HG03565 (cell line): ENCODE measurements around the gene TRIM3.

Source experiments
- ATAC-seq: cut with Tn5 transposase; IDR thresholded peaks from one replicate; pipeline ENCODE4 v1.9.1; 2021; ENCODE audit warnings: mild to moderate bottlenecking, moderate library complexity; ENCODE audit not compliant: unreplicated experiment

The TRIM3 gene

DNA sequence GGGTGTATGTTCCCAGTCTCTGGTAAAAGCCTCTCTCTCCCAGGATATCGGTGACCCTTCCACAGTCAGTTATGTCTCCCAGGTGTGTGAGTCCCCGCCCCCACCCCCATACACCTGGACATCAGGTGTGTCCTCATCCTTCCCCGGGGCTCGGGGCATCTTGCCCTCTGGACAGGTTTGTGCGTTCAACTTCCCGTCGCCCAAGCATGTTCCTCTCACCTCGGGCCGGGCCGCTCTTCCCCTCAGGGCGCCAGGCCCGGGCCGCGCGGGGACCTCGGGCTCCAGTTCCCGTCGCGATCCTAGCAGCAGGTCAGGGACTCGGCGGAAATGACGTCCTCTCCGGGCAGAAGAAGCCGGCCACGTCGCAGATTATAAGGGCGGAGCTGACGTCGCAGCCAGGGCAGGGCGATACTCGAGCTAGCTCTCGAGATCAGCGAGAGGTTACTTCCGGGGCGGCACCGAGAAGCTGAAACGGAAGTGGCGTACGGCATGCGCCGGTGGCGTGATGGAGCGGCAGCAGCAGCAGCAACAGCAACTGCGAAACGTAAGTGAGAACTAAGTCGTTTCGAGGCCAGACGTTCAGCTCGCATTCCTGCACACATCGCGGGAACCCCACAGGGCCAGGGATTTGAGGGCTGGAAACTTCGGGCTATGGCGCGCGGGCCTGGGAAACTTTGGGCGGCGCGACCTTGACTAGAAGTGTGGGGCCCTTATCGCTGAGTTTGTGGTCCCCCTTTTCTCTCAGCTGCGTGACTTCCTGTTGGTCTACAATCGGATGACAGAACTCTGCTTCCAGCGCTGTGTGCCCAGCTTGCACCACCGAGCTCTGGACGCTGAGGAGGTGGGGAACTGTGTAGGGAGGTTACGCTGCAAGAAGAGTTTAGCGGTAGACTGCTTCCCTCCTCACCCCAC is 7.5 kb upstream of the TRIM3 start, which contains the start of the genes ARFIP2 and TIMM10B:
ARFIP2 (minus strand) TSS at position 320 of the 912 bp plus-strand sequence. CDS start 910 bp downstream, outside the sequence.
TIMM10B (plus strand) TSS at position 490 of the 912 bp plus-strand sequence; CDS start at position 506, 16 bp downstream.
- ATAC-seq: peak; percentile 99

DNA sequence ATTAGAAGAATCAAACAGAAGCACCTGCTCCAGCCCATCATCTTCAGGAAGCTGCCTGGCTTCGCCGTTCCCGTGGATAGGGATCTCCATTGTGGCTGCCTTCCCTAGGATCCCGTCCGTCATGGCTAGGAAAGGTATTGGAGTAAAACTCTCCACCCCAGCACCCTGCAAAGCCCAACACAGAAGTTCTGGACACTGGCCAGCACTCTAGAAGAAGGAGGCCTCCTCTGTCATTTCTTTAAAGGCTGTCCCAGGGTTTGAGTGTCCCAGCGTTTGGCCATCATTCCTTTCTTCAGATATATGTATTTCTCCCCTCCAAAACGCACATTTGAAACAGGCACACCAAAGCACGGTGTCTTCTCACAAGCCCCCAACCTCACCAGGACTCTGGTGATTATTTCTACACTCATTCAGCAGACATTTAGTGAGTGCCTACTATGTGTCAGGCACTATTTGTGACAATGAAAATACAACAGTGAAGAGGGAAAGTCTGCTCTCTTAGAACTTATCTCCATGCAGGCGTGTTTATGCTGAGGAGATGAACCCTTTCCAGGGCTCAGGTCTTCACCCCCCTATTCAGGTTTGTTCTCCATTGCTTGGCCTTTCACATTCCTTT is 6.7 kb upstream of the TRIM3 start:
- no peak for ATAC-seq

DNA sequence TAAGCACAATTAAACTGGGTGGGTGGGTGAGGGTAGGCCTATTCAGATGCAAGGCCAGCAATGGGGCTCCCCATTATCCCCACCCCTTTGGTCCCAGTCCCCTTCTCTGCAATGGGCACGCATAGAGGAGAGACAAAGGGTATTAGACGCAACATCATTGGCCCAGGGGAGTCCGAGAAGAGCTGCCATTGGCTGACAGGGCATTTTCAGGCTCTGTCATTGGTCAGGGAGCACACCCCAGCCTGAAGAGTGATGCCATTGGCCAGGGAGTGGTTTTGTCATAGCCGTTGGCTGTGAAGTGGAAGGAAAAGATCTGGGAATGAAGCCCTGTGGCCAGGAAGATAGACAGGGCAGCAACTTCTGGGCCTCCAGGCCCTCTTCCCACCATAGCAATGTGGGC is 2.8 kb upstream of the TRIM3 start:
- no peak for ATAC-seq

DNA sequence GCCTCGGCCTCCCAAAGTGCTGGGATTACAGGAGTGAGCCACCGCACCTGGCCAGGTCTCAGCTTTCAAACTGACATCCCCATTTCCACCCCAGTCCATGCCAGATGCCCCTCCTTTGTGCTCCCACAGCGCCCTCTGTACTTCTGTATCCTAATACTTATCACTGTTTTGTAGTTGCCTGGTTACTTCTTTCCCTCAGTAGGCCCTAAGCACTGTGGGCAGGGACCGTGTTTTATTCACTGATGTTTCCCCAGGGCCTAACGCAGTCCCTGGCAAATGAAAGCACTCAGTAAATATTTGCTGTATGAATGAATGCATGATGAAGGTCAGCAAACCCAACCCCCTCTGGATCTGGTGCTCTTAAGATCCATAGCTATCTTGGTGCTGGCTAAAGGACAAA is 2.2 kb upstream of the TRIM3 start:
- no peak for ATAC-seq

DNA sequence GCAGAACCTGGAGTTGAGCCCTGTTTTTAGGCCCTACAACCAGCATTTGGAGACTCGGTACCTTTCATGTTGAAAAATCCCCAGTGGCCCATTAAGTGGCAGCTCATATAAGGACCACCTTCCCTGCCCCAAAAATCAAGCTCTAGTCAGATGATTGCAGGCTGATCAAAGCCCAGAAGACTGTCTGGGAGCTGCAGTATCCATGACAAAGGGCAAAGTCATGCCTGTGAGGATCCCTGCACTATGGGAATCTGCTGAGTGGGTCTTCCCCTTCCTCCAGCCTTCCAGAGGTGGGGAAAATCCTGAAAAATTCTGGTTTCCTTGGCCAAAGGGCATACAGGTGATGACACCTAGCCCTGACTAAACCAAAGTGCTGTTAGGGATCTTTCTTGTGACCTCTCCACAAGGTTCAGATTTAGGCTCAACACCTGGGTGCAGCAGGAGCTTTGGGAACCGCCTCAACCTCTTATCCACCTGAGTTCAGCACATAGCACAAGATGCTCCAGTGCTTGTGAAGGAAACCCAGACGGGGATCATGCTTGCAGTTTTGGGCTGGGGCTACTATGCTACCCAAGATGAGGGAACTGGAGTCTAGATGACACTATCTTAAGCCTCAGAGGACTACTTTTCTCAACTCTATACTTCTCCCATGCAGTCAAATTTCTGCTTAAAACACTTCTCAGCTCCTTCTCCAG is 1.2 kb upstream of the TRIM3 start:
- no peak for ATAC-seq

DNA sequence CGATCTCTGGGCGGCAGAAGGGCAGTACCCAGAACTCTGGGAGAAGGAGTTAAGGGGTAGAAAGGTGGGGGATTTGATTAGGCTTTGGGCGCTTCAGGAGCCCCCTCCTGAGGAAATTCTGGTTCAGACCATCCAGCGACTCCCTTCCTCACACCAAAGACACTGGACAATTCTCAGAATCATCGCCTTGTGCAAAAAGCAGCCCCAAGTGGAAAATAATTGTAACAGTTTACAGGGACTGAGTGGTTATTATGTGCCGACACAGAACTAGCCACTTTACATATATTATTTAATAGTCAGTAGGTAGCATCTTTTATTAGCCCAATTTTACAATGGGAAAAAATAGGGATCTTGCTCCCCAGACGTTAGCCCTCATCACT is 662 bp upstream of the TRIM3 start:
- ATAC-seq: no peak

DNA sequence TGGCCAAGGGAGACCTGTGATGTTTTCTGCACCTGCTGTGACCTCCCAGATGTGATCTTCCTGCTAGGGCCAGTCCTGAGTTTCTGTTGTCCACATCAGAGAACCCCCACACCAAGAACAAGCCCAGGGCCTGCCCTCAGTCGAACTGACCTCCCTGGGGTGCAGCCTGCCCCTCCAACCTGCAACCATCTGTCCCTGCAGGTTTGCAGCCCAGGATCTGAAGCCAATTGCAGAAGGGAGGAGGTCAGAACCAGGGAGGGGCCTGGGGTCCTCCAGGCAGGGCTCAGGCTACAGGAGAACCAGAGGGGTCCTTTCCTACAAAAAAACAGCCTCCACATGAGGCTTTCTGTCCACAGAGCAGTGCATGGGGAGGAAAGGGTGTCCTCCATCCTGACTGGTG is 807 bp downstream of the TRIM3 start:
- no peak for ATAC-seq

DNA sequence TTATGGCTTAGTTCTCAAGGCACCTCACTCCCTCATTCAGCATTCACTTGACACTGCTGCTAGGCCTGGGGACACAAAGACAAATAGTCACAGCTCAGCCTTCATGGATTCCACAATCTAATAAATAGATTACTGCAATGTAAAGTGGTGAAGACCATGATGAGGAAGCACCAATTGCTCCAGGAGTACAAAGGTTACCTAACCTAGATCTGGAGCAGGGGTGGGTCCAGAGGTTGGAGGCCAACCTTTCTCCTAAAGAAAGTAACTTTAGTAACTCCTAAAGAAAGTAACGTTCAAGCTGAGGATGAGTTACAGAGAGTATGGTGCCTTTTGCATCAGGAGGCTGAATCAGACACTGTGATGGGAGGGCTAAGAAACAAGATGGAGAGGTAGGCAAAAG is 4.1 kb downstream of the TRIM3 start:
- ATAC-seq: no peak

DNA sequence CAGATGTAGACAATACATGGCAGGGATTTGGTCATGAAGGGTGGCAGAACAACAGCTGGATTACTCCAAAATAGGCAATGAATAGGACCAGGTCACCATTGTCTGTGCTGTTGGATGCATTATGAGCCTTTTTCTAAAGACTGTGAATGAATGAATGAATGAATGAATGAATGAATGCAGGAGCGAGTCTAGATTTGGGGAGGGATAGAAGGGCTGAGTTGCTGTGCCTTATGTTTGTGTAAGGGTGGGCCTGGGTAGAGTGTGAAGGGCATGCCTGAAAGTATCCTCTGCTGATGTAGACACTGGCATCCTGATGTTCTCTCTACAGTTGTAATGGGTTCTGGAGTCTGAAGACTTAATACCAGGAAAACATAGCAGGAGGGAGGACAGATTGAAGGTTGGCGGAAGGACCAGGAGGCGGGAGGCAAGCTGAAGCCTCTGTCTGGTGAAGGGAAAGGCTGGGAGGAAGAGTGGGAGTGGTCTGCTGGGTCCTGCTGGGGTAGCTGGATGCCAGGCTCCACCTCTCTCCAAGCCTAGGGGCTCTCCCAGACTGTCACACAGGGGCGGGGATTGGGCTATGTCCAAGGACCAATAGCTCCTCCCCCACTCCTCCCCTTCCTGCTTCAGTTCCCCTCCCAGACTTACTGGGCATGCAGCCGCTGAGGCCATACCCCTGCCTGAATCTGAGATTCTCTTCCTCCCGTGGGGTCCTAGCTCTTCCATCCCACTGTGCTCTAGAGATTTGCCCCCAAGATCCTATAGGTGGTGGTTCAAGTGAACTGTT is 4.8 kb downstream of the TRIM3 start:
- peak; percentile 62 for ATAC-seq

DNA sequence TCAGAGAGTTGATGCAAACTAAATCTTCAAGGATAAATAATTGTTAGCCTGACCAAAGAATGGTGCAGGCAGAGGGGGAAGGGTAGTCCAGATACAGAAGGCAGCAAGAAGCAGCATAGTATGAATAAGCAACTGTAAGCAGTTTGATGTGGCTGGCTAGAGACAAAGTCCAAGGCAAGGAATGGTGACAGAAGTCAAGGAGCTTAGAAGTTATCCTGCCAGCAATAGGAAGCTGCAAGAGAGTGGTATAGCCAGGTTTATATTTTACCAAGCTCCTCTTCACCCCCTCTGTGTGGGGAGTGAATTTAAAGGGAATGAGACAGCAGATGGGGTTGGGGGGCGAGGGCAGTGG is 14.7 kb downstream of the TRIM3 start:
- no peak for ATAC-seq

DNA sequence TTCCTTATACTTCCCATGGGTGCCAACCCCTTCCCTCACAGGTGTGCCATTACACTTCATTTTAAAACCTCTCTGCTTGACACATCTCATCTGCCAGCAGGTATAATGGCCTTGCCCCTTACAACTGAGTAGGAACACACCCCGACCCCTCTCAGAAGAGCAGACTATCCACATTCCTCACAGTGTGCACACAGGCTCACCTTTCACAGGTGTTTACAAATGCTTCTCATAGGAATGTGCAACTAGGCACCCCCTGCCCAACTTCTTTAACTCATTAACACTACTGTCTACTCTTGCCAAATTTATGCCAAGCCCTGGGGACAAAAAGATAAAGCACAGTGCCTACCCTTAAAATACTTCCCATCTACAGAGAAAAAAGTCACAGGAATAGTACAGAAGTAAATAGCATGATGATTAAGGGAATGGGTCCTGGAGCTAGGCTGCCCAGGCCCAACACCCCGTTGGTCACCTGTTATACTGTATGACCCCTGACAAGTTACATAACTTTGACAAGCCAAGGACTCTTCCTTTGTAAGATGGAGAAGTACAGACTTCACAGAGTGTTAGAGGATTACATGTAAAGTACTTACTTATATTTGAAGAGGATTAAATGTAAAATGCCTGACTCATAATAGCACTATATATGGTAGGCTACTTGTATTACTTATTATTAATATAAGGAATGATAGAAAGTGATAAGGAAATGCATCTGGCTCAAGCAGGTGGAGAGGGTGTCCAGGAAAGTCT is 15.2 kb downstream of the TRIM3 start:
- ATAC-seq: no peak

DNA sequence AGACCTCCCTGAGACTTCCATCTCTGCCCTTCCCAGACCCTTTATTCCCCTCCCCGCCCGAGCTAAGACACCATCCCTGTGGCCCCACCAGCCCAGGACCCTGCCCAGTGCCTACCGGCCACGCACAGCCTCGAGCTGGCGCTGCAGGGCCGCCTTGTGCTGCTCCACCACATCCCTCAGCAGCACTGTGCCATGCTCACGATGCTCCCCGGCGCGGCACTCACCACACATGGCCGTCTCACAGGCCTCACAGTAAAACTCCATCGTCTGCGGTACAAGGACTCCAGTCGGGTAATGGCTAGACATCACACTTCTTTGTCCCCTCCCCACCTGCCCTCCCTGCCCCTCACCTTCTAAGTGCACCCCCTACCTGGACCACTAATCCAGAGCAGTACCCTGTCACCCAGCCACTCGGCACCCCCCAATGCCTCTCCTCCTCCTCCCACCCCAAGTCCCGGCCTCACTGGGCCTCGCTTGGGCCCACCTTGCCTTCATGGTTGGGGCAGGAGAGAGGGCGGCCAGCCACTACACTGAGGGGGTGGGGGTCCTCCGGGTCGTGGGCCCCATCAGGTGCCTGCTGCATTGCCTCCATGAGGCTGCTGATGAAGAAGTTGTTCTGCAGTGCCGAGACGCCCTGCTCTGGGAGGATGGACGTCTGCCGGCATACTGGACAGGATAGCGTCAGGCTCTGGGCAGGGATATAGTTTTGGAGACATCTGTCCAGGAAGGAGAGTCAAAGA is 16.0 kb downstream of the TRIM3 start:
- no peak for ATAC-seq

DNA sequence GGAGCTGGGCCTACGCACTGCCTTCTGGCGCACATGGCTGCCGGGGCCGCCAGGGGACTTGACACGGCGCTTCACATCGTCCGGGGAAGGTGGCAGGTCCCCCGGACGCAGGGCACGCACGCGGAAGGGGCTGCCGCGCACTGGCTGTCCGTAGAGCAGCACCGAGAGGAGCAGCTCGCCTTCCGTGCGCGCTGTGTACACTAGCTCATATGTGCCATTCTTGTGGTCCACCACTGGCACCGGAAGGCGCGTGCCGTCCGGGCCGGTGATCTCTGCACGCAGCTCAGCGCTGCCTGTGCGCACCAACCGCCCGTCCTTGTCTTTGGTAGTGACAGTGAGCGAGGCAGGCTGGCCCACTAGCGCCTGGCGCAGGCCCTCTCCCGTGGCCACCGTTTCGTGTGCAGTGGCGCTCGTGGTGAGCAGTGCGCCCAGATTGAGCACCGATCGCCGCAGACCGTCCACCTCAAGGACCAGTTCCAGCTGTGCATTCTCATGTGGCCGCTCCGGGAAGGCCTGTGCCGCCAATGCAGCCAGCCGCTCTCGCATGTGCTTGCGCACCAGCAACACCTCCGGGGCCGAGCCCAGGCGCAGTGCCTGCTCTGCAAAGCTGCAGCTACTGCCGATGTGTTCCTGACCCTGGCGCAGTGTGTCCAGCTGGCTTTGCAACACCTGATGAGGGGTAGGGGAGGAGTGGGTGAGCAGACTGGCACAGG is 17.2 kb downstream of the TRIM3 start:
- ATAC-seq: no peak

DNA sequence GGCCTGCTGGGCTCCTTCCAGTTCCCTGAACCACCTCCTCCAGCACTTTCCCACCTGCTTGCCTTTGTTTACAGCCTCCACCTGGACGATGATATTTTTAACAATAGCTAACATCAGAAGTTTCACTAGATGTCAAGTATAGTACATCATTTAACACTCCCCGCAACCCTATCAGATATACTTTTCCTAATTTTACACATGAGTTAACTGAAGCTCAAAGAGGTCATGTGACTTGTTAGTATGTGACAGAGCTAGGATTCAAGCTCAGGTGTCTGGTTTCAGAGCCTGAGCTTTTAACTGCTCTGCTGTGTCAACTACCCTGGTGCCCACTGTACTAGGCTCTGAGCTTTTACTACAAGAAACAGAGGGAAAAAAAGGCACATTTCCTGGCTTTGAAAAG is 18.7 kb downstream of the TRIM3 start:
- ATAC-seq: no peak

DNA sequence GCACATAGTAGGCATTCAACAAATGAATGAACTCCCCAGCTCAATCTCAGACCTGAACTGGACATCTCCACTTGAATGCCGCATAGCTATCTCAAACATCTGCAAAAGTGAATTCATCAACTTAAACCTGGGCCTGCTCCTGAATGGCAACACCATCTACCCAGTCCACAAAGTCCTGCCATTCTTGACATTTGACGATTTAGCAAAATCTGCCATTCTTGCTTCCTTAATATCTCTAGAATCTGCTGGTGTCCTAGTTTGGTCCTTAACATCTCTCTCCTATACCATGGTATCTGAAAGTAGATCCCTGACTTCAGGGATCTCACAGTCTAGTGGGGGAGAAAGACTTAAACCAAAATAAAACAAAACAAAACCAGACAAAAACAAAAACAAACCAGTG is 20.6 kb downstream of the TRIM3 start:
- ATAC-seq: no peak

DNA sequence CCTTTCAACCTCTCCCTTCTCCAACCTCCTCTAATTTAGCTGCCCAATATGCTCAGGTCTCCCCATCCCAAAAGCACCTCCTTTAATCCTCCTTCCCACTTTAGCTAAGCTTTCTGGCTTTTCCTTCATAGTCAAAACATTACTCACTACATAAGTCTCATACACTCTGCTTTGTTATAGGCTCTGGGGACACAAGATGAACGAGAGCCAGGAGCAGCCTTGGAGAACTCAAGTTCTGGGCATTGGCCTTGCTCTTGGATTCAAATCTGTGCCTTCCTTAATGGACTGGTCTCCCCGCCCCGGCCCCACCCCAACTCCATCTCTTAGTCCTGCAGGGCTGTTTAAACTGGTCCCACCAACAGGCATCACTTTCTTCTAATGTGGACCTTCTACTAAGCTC is 21.5 kb downstream of the TRIM3 start:
- ATAC-seq: no peak

DNA sequence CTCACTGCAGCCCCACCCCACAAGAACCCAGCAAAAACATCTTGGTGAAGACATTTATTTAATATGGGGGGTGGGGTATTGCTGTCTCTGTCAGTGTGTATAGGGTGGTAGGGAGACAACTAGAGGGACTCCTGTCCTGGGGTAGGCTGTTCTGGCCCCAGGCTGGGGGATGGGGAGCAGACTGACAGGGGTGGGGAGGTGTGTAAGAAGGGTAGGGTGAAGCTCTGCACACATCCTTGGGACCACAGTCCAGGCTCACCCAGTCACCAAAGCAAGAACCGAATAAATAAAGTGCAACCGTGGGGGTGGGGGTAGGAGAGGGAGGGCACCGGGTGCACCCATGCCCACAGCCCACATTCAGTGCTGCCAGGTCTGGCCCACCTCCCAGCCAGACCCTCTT is 25.2 kb downstream of the TRIM3 start:
- no peak for ATAC-seq

DNA sequence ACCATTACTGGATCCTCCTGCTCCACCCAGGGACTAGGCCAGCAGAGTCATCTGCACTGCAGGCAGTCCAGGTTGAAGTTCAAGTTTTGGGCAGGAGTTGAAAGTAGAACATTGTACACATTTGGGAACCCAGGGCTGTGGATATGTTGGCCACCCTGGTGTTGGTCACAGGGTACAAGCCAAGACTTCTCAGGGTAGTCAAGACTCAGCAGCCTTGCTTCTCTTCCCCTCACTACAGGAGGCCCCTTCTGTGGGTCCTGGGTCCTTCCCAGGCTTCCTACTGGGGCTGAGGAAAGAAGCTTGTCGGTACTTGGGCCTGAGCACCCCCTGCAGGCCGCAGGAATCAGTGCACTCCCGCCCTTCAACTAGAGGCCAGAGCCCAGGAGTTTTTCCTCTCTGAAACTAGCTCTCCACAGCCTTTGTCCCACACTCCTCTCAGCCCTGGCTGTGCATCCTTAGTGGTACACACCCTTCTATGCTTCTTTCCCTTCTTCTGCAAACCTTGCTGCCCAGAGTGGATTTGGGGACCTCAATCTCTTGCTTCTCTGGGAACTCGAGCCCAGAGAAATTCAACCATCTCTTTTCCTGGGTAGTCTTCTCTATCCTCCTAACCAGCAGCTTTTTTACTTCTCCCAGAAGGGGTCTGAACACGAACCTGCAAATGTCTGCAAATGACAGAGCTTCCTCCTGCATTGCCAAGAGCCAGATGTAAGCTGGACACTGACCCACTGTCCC is 30.3 kb downstream of the TRIM3 start:
- ATAC-seq: no peak
